HEK293 (cell line): ENCODE measurements around the gene FGF3.

ENCODE experiments used
- CTCF ChIA-PET: fragments of 350-600 bp; formaldehyde crosslinking; extraction: SDS; loops from one replicate; lab custom pipeline; 2021; ENCODE audit warnings: antibody characterized with exemption; lab: Yijun Ruan, JAX
- POLR2A ChIA-PET: fragments of 300-600 bp; formaldehyde crosslinking; extraction: SDS; loops from one replicate; lab custom pipeline; 2020; ENCODE audit warnings: antibody characterized with exemption, inconsistent platforms; lab: Yijun Ruan, JAX
- H3K27ac ChIP-seq: fragments of 200-500 bp; sonication (Bioruptor generic); 2 replicates; pipeline ENCODE4 v1.5.1; 2014; ENCODE audit warnings: low read depth, low read length, control low read depth, inconsistent platforms; ENCODE audit errors: extremely low read depth
- H3K36me3 ChIP-seq, 2 experiments: fragments of 200-500 bp in 1 of 2; sonication (Bioruptor generic) in 1 of 2; 1 replicate in 1 of 2; 2 replicates in 1 of 2; pipeline ENCODE4 v1.5.1; 2014 to 2017; ENCODE audit warnings: inconsistent platforms in 2 of 2, low read length in 2 of 2; ENCODE audit not compliant: control insufficient read depth in 2 of 2, insufficient read depth in 1 of 2
- H3K4me1 ChIP-seq: fragments of 200-500 bp; sonication (Bioruptor generic); 2 replicates; pipeline ENCODE4 v1.5.1; 2014; ENCODE audit warnings: mild to moderate bottlenecking, low read length, inconsistent platforms; ENCODE audit not compliant: control insufficient read depth, insufficient read depth
- H3K4me3 ChIP-seq: 2 replicates; pipeline ENCODE4 v1.5.1; 2011; ENCODE audit warnings: low read depth, mild to moderate bottlenecking, control low read depth, low read length, moderate library complexity
- H3K9me3 ChIP-seq: fragments of 200-500 bp; sonication (Bioruptor generic); 2 replicates; pipeline ENCODE4 v1.5.1; 2014; ENCODE audit warnings: low read depth, low read length, inconsistent platforms; ENCODE audit not compliant: control insufficient read depth, insufficient read depth
- OVOL3 ChIP-seq: fragments of 450-650 bp; formaldehyde crosslinking; IDR thresholded peaks from 2 replicates; pipeline ENCODE4 v1.5.1; 2016; ENCODE audit warnings: missing biosample characterization, missing genetic modification characterization
- RBAK ChIP-seq: fragments of 450-650 bp; formaldehyde crosslinking; IDR thresholded peaks from 2 replicates; pipeline ENCODE4 v1.5.1; 2016; ENCODE audit warnings: missing biosample characterization, missing genetic modification characterization
- ZBTB20 ChIP-seq: fragments of 450-650 bp; formaldehyde crosslinking; IDR thresholded peaks from 2 replicates; pipeline ENCODE4 v1.5.1; 2016; ENCODE audit warnings: missing biosample characterization, missing genetic modification characterization
- ZNF140 ChIP-seq: fragments of 450-650 bp; formaldehyde crosslinking; IDR thresholded peaks from 2 replicates; pipeline ENCODE4 v1.5.1; 2016; ENCODE audit warnings: missing biosample characterization, missing genetic modification characterization
- ZNF274 ChIP-seq, 2 experiments: fragments of 200-500 bp in 1 of 2; fragments of 450-650 bp in 1 of 2; sonication (Bioruptor generic) in 1 of 2; formaldehyde crosslinking in 1 of 2; IDR thresholded peaks; 2 replicates each; pipeline versions ENCODE4 v1.5.1 to v1.6.1; 2014 to 2016; ENCODE audit warnings: borderline replicate concordance in 1 of 2, inconsistent platforms in 1 of 2, low read length in 1 of 2, missing biosample characterization in 1 of 2, missing genetic modification characterization in 1 of 2
- ZNF350 ChIP-seq: fragments of 450-650 bp; formaldehyde crosslinking; IDR thresholded peaks from 2 replicates; pipeline ENCODE4 v1.5.0; 2017; ENCODE audit warnings: missing biosample characterization, mild to moderate bottlenecking, missing genetic modification characterization
- ZNF354C ChIP-seq: fragments of 450-650 bp; formaldehyde crosslinking; IDR thresholded peaks from 2 replicates; pipeline ENCODE4 v1.5.1; 2016; ENCODE audit warnings: missing biosample characterization, missing genetic modification characterization, low read depth, borderline replicate concordance
- ZNF544 ChIP-seq: fragments of 450-650 bp; formaldehyde crosslinking; IDR thresholded peaks from 2 replicates; pipeline ENCODE4 v1.5.0; 2017; ENCODE audit warnings: missing biosample characterization, missing genetic modification characterization
- ZNF701 ChIP-seq: fragments of 450-650 bp; formaldehyde crosslinking; IDR thresholded peaks from 2 replicates; pipeline ENCODE4 v1.5.1; 2016; ENCODE audit warnings: missing biosample characterization, missing genetic modification characterization
- TF ChIP-seq, protein P1 (sequence below): IDR thresholded peaks from 2 replicates; pipeline ENCODE4 v1.6.1; 2011; ENCODE audit warnings: mild to moderate bottlenecking, low read depth, low read length, borderline replicate concordance
- TF ChIP-seq, protein P2 (sequence below): fragments of 450-650 bp; formaldehyde crosslinking; IDR thresholded peaks from 2 replicates; pipeline ENCODE4 v1.5.1; 2017; ENCODE audit warnings: missing biosample characterization, missing genetic modification characterization
- TF ChIP-seq, protein P3 (sequence below): fragments of 450-650 bp; formaldehyde crosslinking; IDR thresholded peaks from 2 replicates; pipeline ENCODE4 v1.5.1; 2017; ENCODE audit warnings: missing biosample characterization, missing genetic modification characterization
- TF ChIP-seq, protein P4 (sequence below): fragments of 450-650 bp; formaldehyde crosslinking; IDR thresholded peaks from 2 replicates; pipeline ENCODE4 v1.5.1; 2016; ENCODE audit warnings: missing biosample characterization, missing genetic modification characterization
- TF ChIP-seq, protein P5 (sequence below): fragments of 450-650 bp; formaldehyde crosslinking; IDR thresholded peaks from 2 replicates; pipeline ENCODE4 v1.5.1; 2016; ENCODE audit warnings: missing biosample characterization, missing genetic modification characterization, borderline replicate concordance
- TF ChIP-seq, protein P6 (sequence below): fragments of 450-650 bp; IDR thresholded peaks from 2 replicates; pipeline ENCODE4 v1.5.1; 2018; ENCODE audit warnings: missing biosample characterization, missing genetic modification characterization

FGF3 gene

DNA sequence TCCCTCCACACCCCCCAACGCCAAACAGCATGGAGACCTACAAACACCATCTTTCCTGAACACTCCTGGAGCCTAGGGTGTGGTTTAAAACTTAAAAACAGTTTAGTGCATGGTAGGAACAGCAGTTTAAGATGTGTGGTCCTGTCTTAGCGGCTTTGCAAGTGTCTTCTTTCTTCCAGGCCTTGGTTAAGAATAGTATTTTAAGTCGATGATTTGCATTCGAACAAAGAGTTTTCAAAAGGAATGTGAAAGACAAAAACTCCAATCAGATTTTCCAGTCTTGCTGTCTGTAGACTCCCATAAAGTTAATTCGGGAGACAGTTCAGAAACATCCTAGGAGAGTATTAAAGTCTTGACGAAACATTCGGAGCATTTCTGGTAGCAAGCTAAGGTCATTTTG is 47.8 kb downstream of the FGF3 start:
- Histone ChIP-seq H3K4me1 (no peaks in the 10 kb centered on the region), H3K36me3 (no peaks in the 10 kb centered on the region), H3K4me3 (no peak overlapping the region), H3K27ac (no peak overlapping the region), H3K9me3 (no peaks in the 10 kb centered on the region)
- TF ChIP-seq ZNF140 (tag by site-specific recombination) (no peak), ZNF701 (tag by site-specific recombination) (no peak), OVOL3 (tag by site-specific recombination) (no peak), ZNF350 (no peak), ZBTB20 (tag by site-specific recombination) (no peak), ZNF354C (tag by site-specific recombination) (no peak), ZNF544 (tag by site-specific recombination) (no peak), ZNF274 (IDR thresholded peaks at IDR 0.05; ENCODE audit: low read length) (no peak), ZNF274 (tag by site-specific recombination; IDR thresholded peaks at IDR 0.05; ENCODE audit: borderline replicate concordance) (no peak), RBAK (no peak)
- TF ChIP-seq, protein P1, sequence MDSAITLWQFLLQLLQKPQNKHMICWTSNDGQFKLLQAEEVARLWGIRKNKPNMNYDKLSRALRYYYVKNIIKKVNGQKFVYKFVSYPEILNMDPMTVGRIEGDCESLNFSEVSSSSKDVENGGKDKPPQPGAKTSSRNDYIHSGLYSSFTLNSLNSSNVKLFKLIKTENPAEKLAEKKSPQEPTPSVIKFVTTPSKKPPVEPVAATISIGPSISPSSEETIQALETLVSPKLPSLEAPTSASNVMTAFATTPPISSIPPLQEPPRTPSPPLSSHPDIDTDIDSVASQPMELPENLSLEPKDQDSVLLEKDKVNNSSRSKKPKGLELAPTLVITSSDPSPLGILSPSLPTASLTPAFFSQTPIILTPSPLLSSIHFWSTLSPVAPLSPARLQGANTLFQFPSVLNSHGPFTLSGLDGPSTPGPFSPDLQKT: no peak
- TF ChIP-seq, protein P2, sequence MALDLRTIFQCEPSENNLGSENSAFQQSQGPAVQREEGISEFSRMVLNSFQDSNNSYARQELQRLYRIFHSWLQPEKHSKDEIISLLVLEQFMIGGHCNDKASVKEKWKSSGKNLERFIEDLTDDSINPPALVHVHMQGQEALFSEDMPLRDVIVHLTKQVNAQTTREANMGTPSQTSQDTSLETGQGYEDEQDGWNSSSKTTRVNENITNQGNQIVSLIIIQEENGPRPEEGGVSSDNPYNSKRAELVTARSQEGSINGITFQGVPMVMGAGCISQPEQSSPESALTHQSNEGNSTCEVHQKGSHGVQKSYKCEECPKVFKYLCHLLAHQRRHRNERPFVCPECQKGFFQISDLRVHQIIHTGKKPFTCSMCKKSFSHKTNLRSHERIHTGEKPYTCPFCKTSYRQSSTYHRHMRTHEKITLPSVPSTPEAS (tag by site-specific recombination): no peak
- TF ChIP-seq, protein P3, sequence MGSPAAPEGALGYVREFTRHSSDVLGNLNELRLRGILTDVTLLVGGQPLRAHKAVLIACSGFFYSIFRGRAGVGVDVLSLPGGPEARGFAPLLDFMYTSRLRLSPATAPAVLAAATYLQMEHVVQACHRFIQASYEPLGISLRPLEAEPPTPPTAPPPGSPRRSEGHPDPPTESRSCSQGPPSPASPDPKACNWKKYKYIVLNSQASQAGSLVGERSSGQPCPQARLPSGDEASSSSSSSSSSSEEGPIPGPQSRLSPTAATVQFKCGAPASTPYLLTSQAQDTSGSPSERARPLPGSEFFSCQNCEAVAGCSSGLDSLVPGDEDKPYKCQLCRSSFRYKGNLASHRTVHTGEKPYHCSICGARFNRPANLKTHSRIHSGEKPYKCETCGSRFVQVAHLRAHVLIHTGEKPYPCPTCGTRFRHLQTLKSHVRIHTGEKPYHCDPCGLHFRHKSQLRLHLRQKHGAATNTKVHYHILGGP (tag by site-specific recombination): no peak
- TF ChIP-seq, protein P4, sequence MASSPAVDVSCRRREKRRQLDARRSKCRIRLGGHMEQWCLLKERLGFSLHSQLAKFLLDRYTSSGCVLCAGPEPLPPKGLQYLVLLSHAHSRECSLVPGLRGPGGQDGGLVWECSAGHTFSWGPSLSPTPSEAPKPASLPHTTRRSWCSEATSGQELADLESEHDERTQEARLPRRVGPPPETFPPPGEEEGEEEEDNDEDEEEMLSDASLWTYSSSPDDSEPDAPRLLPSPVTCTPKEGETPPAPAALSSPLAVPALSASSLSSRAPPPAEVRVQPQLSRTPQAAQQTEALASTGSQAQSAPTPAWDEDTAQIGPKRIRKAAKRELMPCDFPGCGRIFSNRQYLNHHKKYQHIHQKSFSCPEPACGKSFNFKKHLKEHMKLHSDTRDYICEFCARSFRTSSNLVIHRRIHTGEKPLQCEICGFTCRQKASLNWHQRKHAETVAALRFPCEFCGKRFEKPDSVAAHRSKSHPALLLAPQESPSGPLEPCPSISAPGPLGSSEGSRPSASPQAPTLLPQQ (tag by site-specific recombination): no peak
- TF ChIP-seq, protein P5, sequence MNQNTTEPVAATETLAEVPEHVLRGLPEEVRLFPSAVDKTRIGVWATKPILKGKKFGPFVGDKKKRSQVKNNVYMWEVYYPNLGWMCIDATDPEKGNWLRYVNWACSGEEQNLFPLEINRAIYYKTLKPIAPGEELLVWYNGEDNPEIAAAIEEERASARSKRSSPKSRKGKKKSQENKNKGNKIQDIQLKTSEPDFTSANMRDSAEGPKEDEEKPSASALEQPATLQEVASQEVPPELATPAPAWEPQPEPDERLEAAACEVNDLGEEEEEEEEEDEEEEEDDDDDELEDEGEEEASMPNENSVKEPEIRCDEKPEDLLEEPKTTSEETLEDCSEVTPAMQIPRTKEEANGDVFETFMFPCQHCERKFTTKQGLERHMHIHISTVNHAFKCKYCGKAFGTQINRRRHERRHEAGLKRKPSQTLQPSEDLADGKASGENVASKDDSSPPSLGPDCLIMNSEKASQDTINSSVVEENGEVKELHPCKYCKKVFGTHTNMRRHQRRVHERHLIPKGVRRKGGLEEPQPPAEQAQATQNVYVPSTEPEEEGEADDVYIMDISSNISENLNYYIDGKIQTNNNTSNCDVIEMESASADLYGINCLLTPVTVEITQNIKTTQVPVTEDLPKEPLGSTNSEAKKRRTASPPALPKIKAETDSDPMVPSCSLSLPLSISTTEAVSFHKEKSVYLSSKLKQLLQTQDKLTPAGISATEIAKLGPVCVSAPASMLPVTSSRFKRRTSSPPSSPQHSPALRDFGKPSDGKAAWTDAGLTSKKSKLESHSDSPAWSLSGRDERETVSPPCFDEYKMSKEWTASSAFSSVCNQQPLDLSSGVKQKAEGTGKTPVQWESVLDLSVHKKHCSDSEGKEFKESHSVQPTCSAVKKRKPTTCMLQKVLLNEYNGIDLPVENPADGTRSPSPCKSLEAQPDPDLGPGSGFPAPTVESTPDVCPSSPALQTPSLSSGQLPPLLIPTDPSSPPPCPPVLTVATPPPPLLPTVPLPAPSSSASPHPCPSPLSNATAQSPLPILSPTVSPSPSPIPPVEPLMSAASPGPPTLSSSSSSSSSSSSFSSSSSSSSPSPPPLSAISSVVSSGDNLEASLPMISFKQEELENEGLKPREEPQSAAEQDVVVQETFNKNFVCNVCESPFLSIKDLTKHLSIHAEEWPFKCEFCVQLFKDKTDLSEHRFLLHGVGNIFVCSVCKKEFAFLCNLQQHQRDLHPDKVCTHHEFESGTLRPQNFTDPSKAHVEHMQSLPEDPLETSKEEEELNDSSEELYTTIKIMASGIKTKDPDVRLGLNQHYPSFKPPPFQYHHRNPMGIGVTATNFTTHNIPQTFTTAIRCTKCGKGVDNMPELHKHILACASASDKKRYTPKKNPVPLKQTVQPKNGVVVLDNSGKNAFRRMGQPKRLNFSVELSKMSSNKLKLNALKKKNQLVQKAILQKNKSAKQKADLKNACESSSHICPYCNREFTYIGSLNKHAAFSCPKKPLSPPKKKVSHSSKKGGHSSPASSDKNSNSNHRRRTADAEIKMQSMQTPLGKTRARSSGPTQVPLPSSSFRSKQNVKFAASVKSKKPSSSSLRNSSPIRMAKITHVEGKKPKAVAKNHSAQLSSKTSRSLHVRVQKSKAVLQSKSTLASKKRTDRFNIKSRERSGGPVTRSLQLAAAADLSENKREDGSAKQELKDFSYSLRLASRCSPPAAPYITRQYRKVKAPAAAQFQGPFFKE (tag by site-specific recombination): no peak
- TF ChIP-seq, protein P6, sequence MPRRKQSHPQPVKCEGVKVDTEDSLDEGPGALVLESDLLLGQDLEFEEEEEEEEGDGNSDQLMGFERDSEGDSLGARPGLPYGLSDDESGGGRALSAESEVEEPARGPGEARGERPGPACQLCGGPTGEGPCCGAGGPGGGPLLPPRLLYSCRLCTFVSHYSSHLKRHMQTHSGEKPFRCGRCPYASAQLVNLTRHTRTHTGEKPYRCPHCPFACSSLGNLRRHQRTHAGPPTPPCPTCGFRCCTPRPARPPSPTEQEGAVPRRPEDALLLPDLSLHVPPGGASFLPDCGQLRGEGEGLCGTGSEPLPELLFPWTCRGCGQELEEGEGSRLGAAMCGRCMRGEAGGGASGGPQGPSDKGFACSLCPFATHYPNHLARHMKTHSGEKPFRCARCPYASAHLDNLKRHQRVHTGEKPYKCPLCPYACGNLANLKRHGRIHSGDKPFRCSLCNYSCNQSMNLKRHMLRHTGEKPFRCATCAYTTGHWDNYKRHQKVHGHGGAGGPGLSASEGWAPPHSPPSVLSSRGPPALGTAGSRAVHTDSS (tag by site-specific recombination): no peak
- POLR2A ChIA-PET: no interaction called here
- CTCF ChIA-PET: interaction anchor here (0.8 kb wide), 1 partner anchor 16 kb away, joined by 4 read pairs; no protein-coding TSS in a partner anchor
